C4-2B (cell line): ENCODE results near the gene IGFN1.

Experiments used
- CTCF ChIP-seq: fragments of 450-650 bp; conservative IDR thresholded peaks from 2 replicates; pipeline ENCODE4 v1.5.1; 2017; ENCODE audit warnings: mild to moderate bottlenecking
- ZFX ChIP-seq: fragments of 450-650 bp; IDR thresholded peaks from 2 replicates; pipeline ENCODE4 v1.6.1; 2017

GRCh38 chr1:201185527-201186128, 5.0 kb upstream of the IGFN1 start:
- TF ChIP-seq CTCF (no peak), ZFX (no peak)
